Endothelial cell of umbilical vein (primary cell): ENCODE measurements around the gene PPM1J. TPM values are rescaled to one million over a fixed set of nuclear protein-coding genes. Genes with fewer than 3 reads are reported as not detected.

Experiments
- BruUV-seq: library from RNA; stranded (reverse); fragments of 400-500 nt; replicated peaks from 2 replicates; lab custom pipeline; 2021; lab: Mats Ljungman, UMichigan
- CTCF ChIA-PET: fragments of 300-600, 350-600 bp; sonication (Branson Sonifier 250); formaldehyde crosslinking; loops from one replicate; lab custom pipeline; 2021; ENCODE audit warnings: antibody characterized with exemption, inconsistent platforms; lab: Charles Lee
- POLR2A ChIA-PET: fragments of 300-600, 350-600 bp; sonication (Branson Sonifier 250); formaldehyde crosslinking; loops from one replicate; lab custom pipeline; 2021; ENCODE audit warnings: antibody characterized with exemption, inconsistent platforms; lab: Charles Lee
- DNase-seq: peaks from one replicate; pipeline ENCODE4 v3.0.0-alpha.2; 2011; ENCODE audit warnings: low read depth, low spot score
- FAIRE-seq: peaks from 2 replicates; lab custom pipeline; 2011; peaks lifted over from hg19 to GRCh38; lab: Jason Lieb, UNC
- H2AFZ ChIP-seq: 2 replicates; pipeline ENCODE4 v1.6.0; 2012; ENCODE audit warnings: low read depth, low read length, control low read depth, inconsistent platforms
- H3K27ac ChIP-seq: 2 replicates; pipeline ENCODE4 v1.5.1; 2011; ENCODE audit warnings: low read depth, mild to moderate bottlenecking, control low read depth, low read length, moderate library complexity; ENCODE audit not compliant: insufficient read depth
- H3K27me3 ChIP-seq, 2 experiments: 2 replicates each; pipeline versions ENCODE4 v1.6.0 to v1.6.1; 2011; ENCODE audit warnings: low read length in 2 of 2, mixed read lengths in 1 of 2; ENCODE audit not compliant: control insufficient read depth in 2 of 2, insufficient read depth in 2 of 2
- H3K36me3 ChIP-seq, 2 experiments: 2 replicates in 1 of 2; 3 replicates in 1 of 2; pipeline ENCODE4 v1.5.1; 2011; ENCODE audit warnings: low read length in 2 of 2, mild to moderate bottlenecking in 1 of 2, moderate library complexity in 1 of 2; ENCODE audit not compliant: control insufficient read depth in 2 of 2, insufficient read depth in 2 of 2; ENCODE audit errors: extremely low read depth in 1 of 2
- H3K4me1 ChIP-seq: 3 replicates; pipeline ENCODE4 v1.5.1; 2011; ENCODE audit warnings: mild to moderate bottlenecking, low read length; ENCODE audit not compliant: control insufficient read depth, insufficient read depth; ENCODE audit errors: extremely low read depth
- H3K4me2 ChIP-seq: 2 replicates; pipeline ENCODE4 v1.6.1; 2011; ENCODE audit warnings: low read length, control low read depth, mixed read lengths; ENCODE audit not compliant: insufficient read depth
- H3K4me3 ChIP-seq, 3 experiments: fragments of 200-600 bp in 1 of 3; sonication (generic), shearing (Covaris generic) in 1 of 3; replicated peaks in 1 of 3; 2 replicates each; pipeline ENCODE4 v1.5.1; 2011 to 2016; ENCODE audit warnings: control low read depth in 3 of 3, low read length in 3 of 3, mild to moderate bottlenecking in 2 of 3, inconsistent platforms in 1 of 3, low read depth in 1 of 3, moderate library complexity in 1 of 3; ENCODE audit not compliant: insufficient read depth in 1 of 3
- H3K79me2 ChIP-seq: 2 replicates; pipeline ENCODE4 v1.6.0; 2012; ENCODE audit warnings: low read length, inconsistent platforms; ENCODE audit not compliant: control insufficient read depth, insufficient read depth
- H3K9ac ChIP-seq: replicated peaks from 2 replicates; pipeline ENCODE3; 2011; ENCODE audit warnings: low read length, control low read depth; ENCODE audit not compliant: insufficient read depth; ENCODE audit errors: extremely low read depth
- H3K9me1 ChIP-seq: replicated peaks from 3 replicates; pipeline ENCODE4 v1.6.0; 2011; ENCODE audit warnings: mild to moderate bottlenecking, low read length; ENCODE audit not compliant: control insufficient read depth, insufficient read depth; ENCODE audit errors: extremely low read depth
- H3K9me3 ChIP-seq: replicated peaks from 2 replicates; pipeline ENCODE4 v1.5.1; 2012; ENCODE audit warnings: low read length, inconsistent platforms; ENCODE audit not compliant: control insufficient read depth, insufficient read depth
- H4K20me1 ChIP-seq: replicated peaks from 2 replicates; pipeline ENCODE3; 2011; ENCODE audit warnings: mild to moderate bottlenecking, low read length; ENCODE audit not compliant: control insufficient read depth, insufficient read depth; ENCODE audit errors: extremely low read depth
- EZH2 ChIP-seq: IDR thresholded peaks from 2 replicates; pipeline ENCODE4 v1.6.1; 2012; ENCODE audit warnings: borderline replicate concordance, low read depth, mild to moderate bottlenecking, moderate library complexity, low read length, inconsistent platforms; ENCODE audit not compliant: severe bottlenecking
- FOS ChIP-seq: IDR thresholded peaks from 2 replicates; pipeline ENCODE4 v1.6.1; 2011; ENCODE audit warnings: mild to moderate bottlenecking, low read length, moderate library complexity, borderline replicate concordance; ENCODE audit not compliant: insufficient read depth
- GATA2 ChIP-seq: IDR thresholded peaks from 2 replicates; pipeline ENCODE4 v1.7.0; 2011; ENCODE audit warnings: low read depth, mild to moderate bottlenecking, moderate library complexity, mixed read lengths, low read length; ENCODE audit not compliant: insufficient read length, insufficient read depth
- JUN ChIP-seq: IDR thresholded peaks from 2 replicates; pipeline ENCODE4 v1.6.1; 2011; ENCODE audit warnings: borderline replicate concordance, low read depth; ENCODE audit not compliant: insufficient read length, insufficient read depth
- MYC ChIP-seq: IDR thresholded peaks from one replicate; pipeline ENCODE4 v1.6.1; 2011; ENCODE audit warnings: mild to moderate bottlenecking, low read depth, low read length
- POLR2A ChIP-seq: IDR thresholded peaks from 2 replicates; pipeline ENCODE4 v1.6.1; 2012; ENCODE audit warnings: low read depth, mild to moderate bottlenecking, control low read depth, low read length
- POLR2AphosphoS5 ChIP-seq: IDR thresholded peaks from 2 replicates; pipeline ENCODE4 v1.6.1; 2012; ENCODE audit warnings: low read depth, mild to moderate bottlenecking, control low read depth, low read length, moderate library complexity; ENCODE audit not compliant: insufficient read depth
- dilution Hi-C: fragments of 300-500 bp; cut with MboI; formaldehyde crosslinking; loops from one replicate; pipeline ENCODE4 v1.15.0; 2019; ENCODE audit warnings: low sequenced_read_pairs; ENCODE audit not compliant: extremely low pct_ligation_motif_present
- intact Hi-C: fragments of 100-400 bp; cut with micrococcal nuclease; formaldehyde crosslinking; loops from one replicate; pipeline ENCODE4 v1.10.0; 2022
- polyA plus RNA-seq, 4 experiments: library from polyadenylated mRNA; depleted of rRNA in 3 of 4; stranded (reverse) in 3 of 4; unstranded in 1 of 4; fragments of >200 nt; gene quantifications; 2 replicates each; pipeline versions ENCODE4 v1.2.1 to v1.2.3, GENCODE V29; 2011 to 2012; ENCODE audit warnings: missing spikeins in 1 of 4
- total RNA-seq: library from RNA; stranded (reverse); gene quantifications from 2 replicates; pipeline ENCODE4 v1.2.3, GENCODE V29; 2021
- TF ChIP-seq, protein P1 (sequence below), 2 donors: IDR thresholded peaks; 1 replicate in 1 of 2; 2 replicates in 1 of 2; pipeline ENCODE4 v1.5.1; 2011; ENCODE audit warnings: low read length in 2 of 2, mild to moderate bottlenecking in 2 of 2, moderate library complexity in 2 of 2, control low read depth in 1 of 2, inconsistent platforms in 1 of 2, low read depth in 1 of 2; ENCODE audit not compliant: insufficient read depth in 1 of 2; ENCODE audit errors: extremely low read depth in 1 of 2
- TF ChIP-seq, protein P2 (sequence below): IDR thresholded peaks from 2 replicates; pipeline ENCODE4 v1.6.1; 2011; ENCODE audit not compliant: insufficient read depth, insufficient read length

PPM1J gene
- total and polyA plus RNA-seq, 2 donors (not counting 3 experiments of a cell fraction or from before 2014, with no cell fraction given): 1.7 to 3.1 TPM

DNA sequence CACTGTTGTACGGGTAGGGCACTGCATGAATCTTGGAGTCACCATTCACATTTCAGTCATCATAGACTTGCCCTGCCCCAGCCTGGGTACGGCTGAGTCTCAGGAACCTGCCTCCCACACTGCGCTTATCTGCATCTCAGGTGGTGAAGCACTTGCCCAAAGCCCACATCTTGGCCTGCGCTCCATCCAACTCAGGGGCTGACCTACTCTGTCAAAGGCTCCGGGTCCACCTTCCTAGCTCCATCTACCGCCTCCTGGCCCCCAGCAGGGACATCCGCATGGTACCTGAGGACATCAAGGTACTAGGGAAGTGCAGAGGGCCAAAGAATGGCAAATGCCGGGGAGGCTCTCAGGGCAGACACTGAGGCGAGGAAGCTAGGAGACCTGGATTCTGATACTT is 19.9 kb downstream of the PPM1J start:
- peaks cover 12 to 40% of the 10 kb centered on the region in 2 experiments for H3K36me3 ChIP-seq
- H3K4me1 ChIP-seq: peaks cover 17% of the 10 kb centered on the region
- H3K79me2 ChIP-seq: no peaks in the 10 kb centered on the region
- FAIRE-seq: no peak
- no peak for DNase-seq
- no TSS peak for BruUV-seq
- H3K27ac ChIP-seq: no peak overlapping the region
- ChIA-PET POLR2A (interaction anchor here (0.5 kb wide), 1 partner anchor 15 kb away, joined by 6 read pairs; no protein-coding TSS in a partner anchor), CTCF (interaction anchor here (6.7 kb wide), 1 partner anchor 21 kb away, joined by 57 read pairs; the partner anchor contains the start of gene MOV10)
- no peak overlapping the region for H3K4me3 ChIP-seq
- no peak overlapping the region for H3K4me2 ChIP-seq
- H3K9me3 ChIP-seq: no peaks in the 10 kb centered on the region
- no peaks in the 10 kb centered on the region for H3K9me1 ChIP-seq
- dilution Hi-C loops (no loop called here), intact Hi-C loops (no loop called here)
- H2AFZ ChIP-seq: no peak overlapping the region
- no peaks in the 10 kb centered on the region for H3K27me3 ChIP-seq
- no peak overlapping the region for H3K9ac ChIP-seq
- no peaks in the 10 kb centered on the region for H4K20me1 ChIP-seq
- no peak for TF ChIP-seq GATA2
- no peak for TF ChIP-seq POLR2AphosphoS5
- TF ChIP-seq EZH2: no peak
- no peak for TF ChIP-seq FOS
- no peak for TF ChIP-seq POLR2A
- TF ChIP-seq MYC: no peak
- TF ChIP-seq JUN: no peak
- TF ChIP-seq, protein P1, sequence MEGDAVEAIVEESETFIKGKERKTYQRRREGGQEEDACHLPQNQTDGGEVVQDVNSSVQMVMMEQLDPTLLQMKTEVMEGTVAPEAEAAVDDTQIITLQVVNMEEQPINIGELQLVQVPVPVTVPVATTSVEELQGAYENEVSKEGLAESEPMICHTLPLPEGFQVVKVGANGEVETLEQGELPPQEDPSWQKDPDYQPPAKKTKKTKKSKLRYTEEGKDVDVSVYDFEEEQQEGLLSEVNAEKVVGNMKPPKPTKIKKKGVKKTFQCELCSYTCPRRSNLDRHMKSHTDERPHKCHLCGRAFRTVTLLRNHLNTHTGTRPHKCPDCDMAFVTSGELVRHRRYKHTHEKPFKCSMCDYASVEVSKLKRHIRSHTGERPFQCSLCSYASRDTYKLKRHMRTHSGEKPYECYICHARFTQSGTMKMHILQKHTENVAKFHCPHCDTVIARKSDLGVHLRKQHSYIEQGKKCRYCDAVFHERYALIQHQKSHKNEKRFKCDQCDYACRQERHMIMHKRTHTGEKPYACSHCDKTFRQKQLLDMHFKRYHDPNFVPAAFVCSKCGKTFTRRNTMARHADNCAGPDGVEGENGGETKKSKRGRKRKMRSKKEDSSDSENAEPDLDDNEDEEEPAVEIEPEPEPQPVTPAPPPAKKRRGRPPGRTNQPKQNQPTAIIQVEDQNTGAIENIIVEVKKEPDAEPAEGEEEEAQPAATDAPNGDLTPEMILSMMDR (IDR thresholded peaks at IDR 0.05; ENCODE audit: extremely low read depth in 1 of 2, insufficient read depth in 1 of 2, low read depth in 1 of 2, low read length in 2 of 2): no peak
- TF ChIP-seq, protein P2, sequence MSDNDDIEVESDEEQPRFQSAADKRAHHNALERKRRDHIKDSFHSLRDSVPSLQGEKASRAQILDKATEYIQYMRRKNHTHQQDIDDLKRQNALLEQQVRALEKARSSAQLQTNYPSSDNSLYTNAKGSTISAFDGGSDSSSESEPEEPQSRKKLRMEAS: no peak
